NCI-H1092 (cell line): ENCODE results near the gene HSP90AA1.
"Not testable (repeated sequence)": the region's sequence is repeated elsewhere in the genome, so short reads cannot be mapped to it uniquely, and the experiment has no call there.

Experiments
- DNase-seq: peaks from one replicate; lab custom pipeline; 2025; lab: John Stamatoyannopoulos, UW

The HSP90AA1 gene

GRCh38 chr14:102094101-102094500, 7.3 kb upstream of the HSP90AA1 start:
- no peak for DNase-seq

- DNase-seq, result no peak
These were observed 6.0 kb upstream of the HSP90AA1 start for GRCh38 chr14:102092806-102093205.

- no peak for DNase-seq
These were observed 3.9 kb upstream of the HSP90AA1 start for GRCh38 chr14:102090713-102091112.

GRCh38 chr14:102089621-102090343, 2.9 kb upstream of the HSP90AA1 start:
- DNase-seq, result no peak

GRCh38 chr14:102088012-102088792, 1.4 kb upstream of the HSP90AA1 start:
- no peak for DNase-seq

- no peak for DNase-seq
These were observed 843 bp upstream of the HSP90AA1 start for GRCh38 chr14:102087762-102088011.

GRCh38 chr14:102086709-102086971, 204 bp downstream of the HSP90AA1 start:
- no peak for DNase-seq

- no peak for DNase-seq
These were observed 716 bp downstream of the HSP90AA1 start for GRCh38 chr14:102085948-102086708.

- no peak for DNase-seq
These were observed 1.4 kb downstream of the HSP90AA1 start for GRCh38 chr14:102085488-102085887.

GRCh38 chr14:102084931-102085330, 1.9 kb downstream of the HSP90AA1 start:
- DNase-seq, result no peak

GRCh38 chr14:102084522-102084921, 2.3 kb downstream of the HSP90AA1 start:
- DNase-seq, result not testable (repeated sequence)

- no peak for DNase-seq
These were observed 5.4 kb downstream of the HSP90AA1 start for GRCh38 chr14:102081231-102082080.

- DNase-seq, result no peak
These were observed 6.4 kb downstream of the HSP90AA1 start for GRCh38 chr14:102080183-102081080.

GRCh38 chr14:102079700-102079979, 7.2 kb downstream of the HSP90AA1 start:
- no peak for DNase-seq

GRCh38 chr14:102078831-102079699, 7.8 kb downstream of the HSP90AA1 start:
- no peak for DNase-seq

- not testable (repeated sequence) for DNase-seq
These were observed 8.5 kb downstream of the HSP90AA1 start for GRCh38 chr14:102078361-102078791.

GRCh38 chr14:102077382-102077709, 9.5 kb downstream of the HSP90AA1 start:
- no peak for DNase-seq

- no peak for DNase-seq
These were observed 11.7 kb downstream of the HSP90AA1 start for GRCh38 chr14:102075155-102075554.

GRCh38 chr14:102074415-102074964, 12.4 kb downstream of the HSP90AA1 start:
- DNase-seq, result no peak

- DNase-seq, result no peak
These were observed 15.4 kb downstream of the HSP90AA1 start for GRCh38 chr14:102071283-102071998.
